Medulla oblongata (tissue), 1 donor: ENCODE data around the gene CAMKMT.

Experiments used
- DNase-seq: peaks from one replicate; pipeline ENCODE4 v3.0.0-alpha.2; 2015; ENCODE audit errors: extremely low spot score

Gene CAMKMT

DNA sequence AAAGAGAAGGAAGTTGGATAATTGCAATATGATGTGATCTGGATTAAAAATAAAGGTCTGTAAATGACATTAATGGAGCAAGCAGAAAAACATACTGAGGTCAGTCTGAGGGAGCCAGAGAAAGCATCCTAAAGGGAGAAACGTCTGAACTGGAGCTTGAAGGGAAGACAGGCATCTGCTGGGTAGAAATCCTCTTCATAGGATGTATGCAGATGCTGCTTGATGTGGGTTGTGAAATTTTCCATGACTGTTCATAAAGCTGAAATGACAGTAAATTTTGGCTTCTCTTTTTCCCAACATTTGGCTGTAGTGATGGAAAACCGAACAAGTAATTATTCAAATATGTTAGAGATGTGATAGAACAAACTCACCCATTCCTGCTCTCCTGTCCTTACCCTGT is 287.6 kb downstream of the CAMKMT start:
- no peak for DNase-seq

DNA sequence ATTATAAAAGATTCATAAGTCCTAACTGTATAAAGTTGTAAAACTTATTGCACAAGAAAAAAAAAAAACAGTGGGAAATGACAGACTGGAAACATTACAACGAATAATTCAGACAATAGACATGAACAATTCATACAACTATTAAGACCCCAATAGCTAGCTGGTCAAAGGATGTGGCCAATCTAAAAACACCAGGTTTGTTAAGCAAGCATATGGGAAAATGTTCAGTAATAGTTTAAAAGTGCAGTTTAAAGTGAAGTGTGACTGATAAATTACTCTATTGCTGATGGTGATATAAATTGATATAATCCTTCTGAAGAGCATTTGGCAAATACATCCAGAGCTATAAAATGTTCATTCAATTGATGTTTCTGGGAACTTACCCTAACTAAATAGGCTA is 289.0 kb downstream of the CAMKMT start:
- DNase-seq = no peak

DNA sequence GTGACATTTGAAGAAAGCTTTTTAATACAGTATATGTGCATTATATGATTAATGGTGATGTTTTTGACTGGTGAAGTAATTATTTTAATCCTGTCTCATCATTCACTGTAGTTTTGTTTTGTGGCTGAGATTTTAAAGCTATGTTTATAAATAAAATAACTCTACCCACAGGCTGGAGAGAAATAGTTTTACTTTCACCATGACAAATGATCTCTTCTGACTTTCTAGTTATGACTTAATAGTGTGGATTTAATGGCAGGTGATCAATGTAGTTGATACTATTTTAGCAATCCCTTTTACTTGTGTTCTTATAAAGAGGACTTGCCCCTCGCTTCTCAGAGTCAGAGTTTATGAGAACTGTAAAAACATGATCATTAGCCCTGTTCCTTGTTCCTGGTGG is 290.2 kb downstream of the CAMKMT start:
- DNase-seq = no peak

- DNase-seq = no peak
Measured at GRCh38 chr2:44652701-44653100, 291.0 kb downstream of the CAMKMT start.

DNA sequence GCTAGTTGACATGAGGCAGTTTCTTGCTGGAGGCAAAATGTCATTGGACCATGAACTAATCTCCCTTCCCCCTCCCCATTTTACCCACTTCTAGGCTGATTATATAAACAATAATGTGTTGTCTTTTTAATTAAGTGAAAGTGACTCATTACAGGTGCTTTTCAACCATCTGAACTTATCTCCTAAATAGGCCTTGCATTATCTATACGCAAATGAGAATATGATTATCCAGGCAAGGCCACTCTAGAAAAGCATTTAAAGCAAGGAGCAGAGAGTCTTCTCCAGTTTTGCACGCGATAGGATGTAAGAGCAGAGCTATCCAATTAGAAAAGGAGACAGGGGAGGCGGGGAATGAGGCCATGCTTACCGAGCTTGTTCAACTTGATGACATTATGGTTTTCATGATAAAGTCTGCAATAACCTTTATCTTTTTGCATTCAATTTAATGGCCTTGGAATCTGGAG is 293.7 kb downstream of the CAMKMT start:
- no peak for DNase-seq

DNA sequence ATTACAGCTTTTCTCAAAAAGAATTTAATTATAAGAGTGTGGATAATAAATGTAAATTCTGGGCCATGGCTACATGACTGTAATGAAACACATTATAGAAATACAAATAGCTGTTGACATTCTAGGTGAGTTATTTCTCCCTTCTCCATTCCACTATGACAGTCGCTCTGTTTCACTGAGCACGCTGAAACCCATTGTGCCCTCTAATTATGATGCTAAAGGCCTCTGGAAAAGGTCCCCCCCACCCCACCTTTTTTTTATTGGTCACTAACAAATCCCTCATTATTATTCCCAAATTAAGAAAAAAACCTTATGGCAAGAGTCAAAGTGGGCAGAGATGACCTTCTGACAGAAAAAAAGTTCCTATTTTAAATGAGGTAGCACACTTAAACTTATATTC is 294.7 kb downstream of the CAMKMT start:
- DNase-seq = no peak

- no peak for DNase-seq
Measured at GRCh38 chr2:44663471-44664073, 301.8 kb downstream of the CAMKMT start.

GRCh38 chr2:44668336-44668735 is 306.6 kb downstream of the CAMKMT start:
- DNase-seq = no peak

- no peak for DNase-seq
Measured at GRCh38 chr2:44671276-44671675, 309.5 kb downstream of the CAMKMT start.

- no peak for DNase-seq
Measured at GRCh38 chr2:44671916-44672315, 310.2 kb downstream of the CAMKMT start.

GRCh38 chr2:44672431-44672830 is 310.7 kb downstream of the CAMKMT start:
- DNase-seq = peak; percentile 67

- DNase-seq = no peak
Measured at GRCh38 chr2:44674473-44675284, 312.9 kb downstream of the CAMKMT start.

DNA sequence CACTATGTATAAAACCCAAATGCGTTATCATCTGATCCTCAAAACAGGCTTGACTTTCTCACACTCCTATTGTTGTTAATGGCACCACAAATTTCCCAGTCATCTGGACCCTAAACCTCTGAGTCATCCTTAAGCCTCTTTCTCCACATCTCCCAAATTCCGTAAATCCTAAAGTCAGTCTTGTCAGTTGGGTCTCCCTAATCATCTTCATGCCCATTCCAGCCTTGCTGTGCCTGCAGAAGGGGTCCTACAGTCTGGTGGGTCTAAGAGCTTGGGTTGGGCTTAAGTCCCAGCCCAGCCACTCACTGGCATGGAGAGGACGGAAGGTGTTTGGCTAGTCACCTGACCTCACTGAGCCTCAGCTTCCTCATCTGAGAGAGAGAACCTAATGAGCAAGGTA is 314.6 kb downstream of the CAMKMT start:
- DNase-seq = no peak

GRCh38 chr2:44679584-44679983 is 317.8 kb downstream of the CAMKMT start:
- DNase-seq = no peak

DNA sequence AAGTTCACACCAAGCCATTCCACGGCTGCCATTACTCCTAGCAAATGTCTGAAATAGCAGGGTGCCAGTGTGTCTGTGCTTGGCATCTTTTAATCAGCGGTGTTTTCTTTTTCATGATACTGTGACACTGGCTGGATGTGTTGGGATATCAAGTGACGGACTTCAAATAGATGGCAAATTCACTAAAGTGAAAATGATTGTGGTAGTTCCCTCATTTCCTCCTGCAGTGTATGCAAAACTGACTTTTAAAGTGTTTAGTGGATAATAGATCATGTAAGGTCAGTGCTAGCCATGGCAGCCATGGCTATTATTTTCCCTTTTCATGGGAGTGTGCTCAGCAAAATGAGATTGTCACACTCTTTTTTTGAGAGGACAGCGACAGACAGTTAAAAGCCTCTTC is 318.2 kb downstream of the CAMKMT start:
- DNase-seq = no peak

GRCh38 chr2:44680424-44680971 is 318.8 kb downstream of the CAMKMT start:
- no peak for DNase-seq

- no peak for DNase-seq
Measured at GRCh38 chr2:44680983-44681531, 319.3 kb downstream of the CAMKMT start.

DNA sequence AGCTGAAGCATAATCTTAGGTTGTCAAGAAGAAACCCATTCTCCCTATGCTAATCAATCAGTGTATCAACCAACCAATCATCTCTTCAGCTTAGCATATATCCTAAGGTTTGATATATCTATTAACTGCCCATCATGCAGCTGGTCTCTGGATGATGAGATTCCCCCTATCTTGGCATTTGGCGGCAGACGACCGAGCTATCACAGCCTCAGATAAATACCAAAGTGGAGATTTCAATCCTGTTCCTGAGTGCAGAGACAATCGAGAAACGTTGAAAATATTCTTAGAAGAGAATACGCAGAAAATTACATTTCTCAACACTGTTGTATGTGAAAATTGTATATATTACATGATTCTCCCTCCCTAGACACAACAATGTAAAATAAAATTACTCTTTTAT is 320.7 kb downstream of the CAMKMT start:
- DNase-seq = no peak

GRCh38 chr2:44684559-44684958 is 322.8 kb downstream of the CAMKMT start:
- no peak for DNase-seq

DNA sequence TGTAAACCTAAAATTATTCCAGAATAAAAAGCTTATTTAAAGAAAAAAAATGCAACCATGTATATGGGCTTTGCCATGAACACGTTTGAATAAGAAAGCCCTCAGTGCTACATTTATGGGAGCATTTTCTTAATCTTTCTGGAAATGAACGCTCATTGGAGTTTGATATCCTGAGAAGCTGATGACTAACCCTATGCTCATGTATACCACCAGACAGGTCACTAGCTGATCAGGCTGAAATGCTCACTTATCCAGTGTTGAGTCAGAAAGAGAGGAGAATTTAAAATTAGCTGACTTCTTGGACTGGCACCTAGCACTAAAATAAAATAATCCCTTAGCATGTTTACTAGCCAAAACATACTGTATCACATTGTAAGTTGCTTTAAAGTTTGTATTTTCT is 324.8 kb downstream of the CAMKMT start:
- no peak for DNase-seq

DNA sequence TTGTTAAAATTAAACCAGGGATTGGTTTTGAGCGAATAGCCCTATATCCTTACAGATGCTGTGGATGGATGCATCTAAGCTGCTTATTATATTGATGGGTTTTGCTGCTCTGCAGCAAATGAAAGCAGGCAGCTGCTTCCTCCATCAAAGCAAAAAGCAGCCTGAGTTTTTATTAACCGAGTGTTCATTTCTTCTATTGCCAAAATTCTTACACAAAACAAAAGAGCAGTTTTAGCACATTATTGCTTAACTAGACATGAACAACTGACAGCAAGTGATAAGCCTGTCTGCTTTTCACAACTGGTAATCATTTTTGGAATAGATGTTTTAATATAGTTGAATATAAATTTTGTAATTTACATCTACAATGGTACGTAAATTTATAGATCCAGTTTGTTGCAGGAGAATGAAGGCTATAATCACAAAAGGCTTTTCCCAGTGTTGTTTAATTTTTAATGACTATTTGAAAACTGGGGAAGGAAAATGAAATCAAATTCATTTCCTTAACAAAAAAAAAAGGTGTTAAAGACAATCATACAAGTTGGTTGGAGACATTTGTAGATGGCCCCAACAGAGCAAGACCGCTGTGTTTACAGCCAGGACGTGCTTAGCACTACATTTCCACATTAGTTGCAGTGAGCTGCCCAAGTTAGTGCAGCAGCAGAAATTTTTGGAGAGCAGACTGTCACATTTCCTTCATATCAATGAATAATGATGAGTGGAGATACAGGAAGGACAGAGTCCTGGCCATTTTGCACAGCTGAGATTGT is 326.1 kb downstream of the CAMKMT start:
- no peak for DNase-seq
